Measurements from ENCODE around the gene PSG6. TPM values are rescaled to one million over a fixed set of nuclear protein-coding genes. Genes with fewer than 3 reads are reported as not detected.

The PSG6 gene
- not detected in 2 replicates for total RNA-seq

GRCh38 chr19:42917634-42918033 lies at the start of gene PSG6:
Gene PSG6 (minus strand): TSS chr19:42917894. CDS start chr19:42917792, 102 bp downstream.

GRCh38 chr19:42937107-42937506 lies 19.4 kb upstream of the PSG6 start, which contains the start of gene PSG7:
Gene PSG7 (minus strand): TSS chr19:42937207. CDS start chr19:42937076, 131 bp downstream.

DNA sequence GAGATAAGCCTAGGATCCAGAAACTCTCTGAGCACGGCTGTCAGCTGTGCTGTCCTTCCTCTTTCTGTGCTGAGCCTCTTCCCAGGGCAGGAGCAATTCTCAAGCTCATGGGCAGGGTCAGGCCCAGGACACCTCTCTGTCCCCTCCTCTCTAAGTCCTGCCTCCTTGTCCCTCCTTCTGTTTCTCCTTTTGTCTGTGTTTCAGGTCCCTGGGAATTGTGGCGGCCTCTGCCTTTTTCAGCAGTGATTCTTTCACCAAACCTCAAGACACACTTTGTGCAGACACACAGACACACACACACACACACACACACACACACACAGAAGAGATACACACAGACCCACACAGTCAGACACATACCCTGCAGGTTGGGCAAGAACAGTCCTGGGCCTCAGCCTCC lies 38.1 kb downstream of the PSG6 start, which contains the start of gene PSG1:
Gene PSG1, minus strand, starts transcription at position 101 of the 400 bp plus-strand sequence. CDS start 132 bp downstream, outside the sequence.

Other genes with a start within 250 kb of the PSG6 start
- gene PSG3, start 177.4 kb downstream of the PSG6 start, total RNA-seq = not detected in 2 replicates
- gene PSG8, start 152.2 kb downstream of the PSG6 start, total RNA-seq = not detected in 2 replicates
- gene PSG1, start 38.2 kb downstream of the PSG6 start, total RNA-seq = under 0.01 TPM in 2 replicates
- gene PSG7, start 19.3 kb upstream of the PSG6 start, total RNA-seq = not detected in 2 replicates
- not detected in 2 replicates for gene PSG11, start 108.6 kb upstream of the PSG6 start, total RNA-seq
- gene PSG2, start 164.8 kb upstream of the PSG6 start, total RNA-seq = not detected in 2 replicates

Data from subcutaneous preadipocyte (primary cell).